Measurements from ENCODE around the gene CREB5. TPM values are rescaled to one million over a fixed set of nuclear protein-coding genes. Genes with fewer than 3 reads are reported as not detected.
A peak's percentile ranks its signal among the peaks of the same experiment; 100 is the strongest.

The CREB5 gene
- total RNA-seq, 1 experiment from 2014 or later: 2.1 TPM

DNA sequence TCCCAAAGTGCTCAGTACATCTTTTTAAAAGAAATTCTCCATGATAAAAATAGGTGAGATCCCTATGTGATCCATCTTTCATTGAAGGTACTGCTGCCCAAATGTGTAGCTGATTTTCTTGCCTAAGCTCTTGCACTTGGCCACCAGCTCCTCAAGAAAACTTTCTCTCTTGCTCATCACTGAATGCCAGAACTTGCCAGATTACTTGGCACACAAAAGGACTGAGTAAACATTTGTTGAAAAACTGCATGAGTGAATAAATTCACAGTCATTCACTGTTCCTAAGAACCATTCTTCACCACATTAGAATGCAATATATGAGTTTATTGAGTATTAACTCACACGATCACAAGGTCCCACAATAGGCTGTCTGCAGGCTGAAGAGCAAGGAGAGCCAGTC, 445.9 kb downstream of the CREB5 start:
- Histone ChIP-seq H3K4me3 (no peak overlapping the region), H3K79me2 (ENCODE audit: low read depth) (no peaks in the 10 kb centered on the region), H2AFZ (no peak overlapping the region), H3K9me2 (ENCODE audit: insufficient read depth) (no peaks in the 10 kb centered on the region), H3F3A (ENCODE audit: insufficient read depth, low read depth) (peaks cover 14% of the 10 kb centered on the region), H3K9me3 (ENCODE audit: insufficient read depth, low read depth) (peaks cover 8% of the 10 kb centered on the region), H3K36me3 (ENCODE audit: low read depth) (no peaks in the 10 kb centered on the region), H3K4me1 (replicated peaks; ENCODE audit: insufficient read depth) (peaks cover 16% of the 10 kb centered on the region), H3K4me2 (no peak overlapping the region), H3K27ac (no peak overlapping the region), H4K20me1 (ENCODE audit: insufficient read depth) (no peaks in the 10 kb centered on the region), H3K27me3 (ENCODE audit: insufficient read depth, low read depth) (no peaks in the 10 kb centered on the region)
- intact Hi-C loops (cut with micrococcal nuclease; ENCODE audit: unreplicated experiment): loop anchor here (10.0 kb wide), 1 partner anchor 1663 kb away; no protein-coding TSS in a partner anchor
- no TSS peak for BruUV-seq (replicated peaks)
- TF ChIP-seq, protein P1, sequence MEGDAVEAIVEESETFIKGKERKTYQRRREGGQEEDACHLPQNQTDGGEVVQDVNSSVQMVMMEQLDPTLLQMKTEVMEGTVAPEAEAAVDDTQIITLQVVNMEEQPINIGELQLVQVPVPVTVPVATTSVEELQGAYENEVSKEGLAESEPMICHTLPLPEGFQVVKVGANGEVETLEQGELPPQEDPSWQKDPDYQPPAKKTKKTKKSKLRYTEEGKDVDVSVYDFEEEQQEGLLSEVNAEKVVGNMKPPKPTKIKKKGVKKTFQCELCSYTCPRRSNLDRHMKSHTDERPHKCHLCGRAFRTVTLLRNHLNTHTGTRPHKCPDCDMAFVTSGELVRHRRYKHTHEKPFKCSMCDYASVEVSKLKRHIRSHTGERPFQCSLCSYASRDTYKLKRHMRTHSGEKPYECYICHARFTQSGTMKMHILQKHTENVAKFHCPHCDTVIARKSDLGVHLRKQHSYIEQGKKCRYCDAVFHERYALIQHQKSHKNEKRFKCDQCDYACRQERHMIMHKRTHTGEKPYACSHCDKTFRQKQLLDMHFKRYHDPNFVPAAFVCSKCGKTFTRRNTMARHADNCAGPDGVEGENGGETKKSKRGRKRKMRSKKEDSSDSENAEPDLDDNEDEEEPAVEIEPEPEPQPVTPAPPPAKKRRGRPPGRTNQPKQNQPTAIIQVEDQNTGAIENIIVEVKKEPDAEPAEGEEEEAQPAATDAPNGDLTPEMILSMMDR (conservative IDR thresholded peaks at IDR 0.05): no peak
- no peak for TF ChIP-seq EZH2 (IDR thresholded peaks at IDR 0.05; ENCODE audit: low read depth)
- POLR2A ChIA-PET (ENCODE audit: unreplicated experiment): no interaction called here
- DNase-seq: peak in 1 of 2 experiments; percentile 73
- CTCF ChIA-PET: no interaction called here

DNA sequence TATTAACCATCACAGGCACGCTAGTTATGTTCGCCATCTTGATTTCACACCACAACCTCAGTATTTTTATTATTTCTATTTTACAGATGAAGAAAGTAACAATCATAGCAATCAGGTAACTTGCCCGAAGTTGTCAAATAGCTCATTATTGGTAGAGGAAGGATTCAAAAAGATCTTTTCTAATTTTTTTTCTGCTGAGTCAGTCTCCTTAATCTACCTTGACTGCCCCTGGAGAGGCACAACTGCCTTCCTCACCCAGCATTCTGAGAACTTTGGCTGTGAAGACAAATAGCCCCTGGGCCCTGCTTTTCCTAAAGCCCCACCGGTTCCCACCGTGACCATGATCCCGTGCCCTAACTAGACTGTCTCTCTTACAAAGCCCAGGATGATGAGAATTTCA, 446.6 kb downstream of the CREB5 start:
- Histone ChIP-seq H3K9me2 (ENCODE audit: insufficient read depth) (no peaks in the 10 kb centered on the region), H3K36me3 (ENCODE audit: low read depth) (no peaks in the 10 kb centered on the region), H4K20me1 (ENCODE audit: insufficient read depth) (no peaks in the 10 kb centered on the region), H3F3A (ENCODE audit: insufficient read depth, low read depth) (peaks cover 14% of the 10 kb centered on the region), H2AFZ (0 out of 2 replicates have a peak overlapping the region, but pooled peaks have one; percentile 10), H3K79me2 (ENCODE audit: low read depth) (no peaks in the 10 kb centered on the region), H3K4me1 (replicated peaks; ENCODE audit: insufficient read depth) (peaks cover 16% of the 10 kb centered on the region), H3K9me3 (ENCODE audit: insufficient read depth, low read depth) (peaks cover 8% of the 10 kb centered on the region), H3K4me3 (no peak overlapping the region), H3K4me2 (no peak overlapping the region), H3K27me3 (ENCODE audit: insufficient read depth, low read depth) (no peaks in the 10 kb centered on the region), H3K27ac (no peak overlapping the region)
- no peak for DNase-seq
- intact Hi-C loops (cut with micrococcal nuclease; ENCODE audit: unreplicated experiment): loop anchor here (10.0 kb wide), 1 partner anchor 1664 kb away; no protein-coding TSS in a partner anchor
- TF ChIP-seq, protein P1 (conservative IDR thresholded peaks at IDR 0.05): no peak
- TF ChIP-seq EZH2 (IDR thresholded peaks at IDR 0.05; ENCODE audit: low read depth): no peak
- ChIA-PET POLR2A (ENCODE audit: unreplicated experiment) (no interaction called here), CTCF (no interaction called here)
- no TSS peak for BruUV-seq (replicated peaks)

DNA sequence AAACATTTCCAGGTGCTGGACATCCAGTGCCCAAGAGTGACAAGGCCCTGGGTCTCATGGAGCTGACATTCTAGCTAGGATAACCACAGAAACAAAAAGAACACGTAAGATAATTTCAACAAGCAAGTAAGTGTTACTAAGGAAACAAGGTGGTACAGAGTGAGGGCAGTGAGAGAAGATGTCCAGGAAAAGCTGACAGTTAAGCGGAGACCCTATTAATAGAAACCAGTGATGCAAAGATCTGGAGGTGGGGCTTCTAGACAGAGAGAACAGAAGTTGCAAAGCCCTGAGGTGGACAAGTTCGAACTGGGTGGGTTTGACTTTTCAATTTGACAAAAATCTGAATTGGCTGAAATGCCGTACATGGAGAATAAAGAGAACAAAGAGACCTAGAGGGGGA, 449.5 kb downstream of the CREB5 start:
- no peaks in the 10 kb centered on the region for H4K20me1 ChIP-seq (ENCODE audit: insufficient read depth)
- TF ChIP-seq, protein P1 (conservative IDR thresholded peaks at IDR 0.05): no peak
- no peak overlapping the region for H3K4me3 ChIP-seq
- DNase-seq: no peak
- no peak overlapping the region for H2AFZ ChIP-seq
- no peaks in the 10 kb centered on the region for H3K79me2 ChIP-seq (ENCODE audit: low read depth)
- H3K27ac ChIP-seq: no peak overlapping the region
- H3K27me3 ChIP-seq (ENCODE audit: insufficient read depth, low read depth): no peaks in the 10 kb centered on the region
- no TSS peak for BruUV-seq (replicated peaks)
- POLR2A ChIA-PET (ENCODE audit: unreplicated experiment): no interaction called here
- H3K9me2 ChIP-seq (ENCODE audit: insufficient read depth): no peaks in the 10 kb centered on the region
- H3F3A ChIP-seq (ENCODE audit: insufficient read depth, low read depth): no peaks in the 10 kb centered on the region
- CTCF ChIA-PET: no interaction called here
- no peaks in the 10 kb centered on the region for H3K36me3 ChIP-seq (ENCODE audit: low read depth)
- intact Hi-C loops (cut with micrococcal nuclease; ENCODE audit: unreplicated experiment): no loop called here
- H3K4me2 ChIP-seq: no peak overlapping the region
- H3K9me3 ChIP-seq (ENCODE audit: insufficient read depth, low read depth): peaks cover 8% of the 10 kb centered on the region
- H3K4me1 ChIP-seq (replicated peaks; ENCODE audit: insufficient read depth): no peaks in the 10 kb centered on the region
